Activated CD4-positive, CD25-positive, alpha-beta regulatory T cell treated with anti-CD3 and anti-CD28 coated beads, Interleukin-2, amount 50 U/mL, for 24 hours (primary cell): Measurements from ENCODE around the gene DSTN.

ENCODE experiments used
- ATAC-seq, 2 donors: fragments of 150-1000 bp; cut with Tn5 transposase; one replicate each; pipeline ENCODE4 v1.10.0; 2021; ENCODE audit warnings: mild to moderate bottlenecking in 1 of 2, moderate library complexity in 1 of 2

The DSTN gene

GRCh38 chr20:17555106-17555505 is 14.8 kb upstream of the DSTN start:
- ATAC-seq, result no peak

- ATAC-seq, result no peak
Observed at GRCh38 chr20:17556837-17557674, 12.8 kb upstream of the DSTN start.

- ATAC-seq, result no peak
Observed at GRCh38 chr20:17557675-17558006, 12.2 kb upstream of the DSTN start.

GRCh38 chr20:17558154-17558940 is 11.5 kb upstream of the DSTN start:
- ATAC-seq, result peak; percentile 66 to 75

GRCh38 chr20:17558941-17559304 is 11.0 kb upstream of the DSTN start:
- ATAC-seq, result no peak

- no peak for ATAC-seq
Observed at GRCh38 chr20:17559338-17559737, 10.5 kb upstream of the DSTN start.

GRCh38 chr20:17560344-17561074 is 9.4 kb upstream of the DSTN start:
- ATAC-seq, result peak; percentile 15 to 40

- ATAC-seq, result no peak
Observed at GRCh38 chr20:17562804-17563305, 7.0 kb upstream of the DSTN start.

- ATAC-seq, result no peak
Observed at GRCh38 chr20:17565169-17565845, 4.6 kb upstream of the DSTN start.

GRCh38 chr20:17566345-17566744 is 3.5 kb upstream of the DSTN start:
- ATAC-seq, result no peak

GRCh38 chr20:17568045-17568788 is 1.7 kb upstream of the DSTN start:
- no peak for ATAC-seq

GRCh38 chr20:17568972-17569521 is 828 bp upstream of the DSTN start:
- ATAC-seq, result no peak

GRCh38 chr20:17570347-17571152 is 675 bp downstream of the DSTN start:
- peak; percentile 19 to 25 for ATAC-seq

GRCh38 chr20:17571153-17571527 is 1.3 kb downstream of the DSTN start:
- peak; percentile 29 to 40 for ATAC-seq

- ATAC-seq, result no peak
Observed at GRCh38 chr20:17572034-17572638, 2.3 kb downstream of the DSTN start.

- no peak for ATAC-seq
Observed at GRCh38 chr20:17573463-17573862, 3.6 kb downstream of the DSTN start.

GRCh38 chr20:17576215-17576614 is 6.3 kb downstream of the DSTN start:
- no peak for ATAC-seq

- ATAC-seq, result peak; percentile 51 to 71
Observed at GRCh38 chr20:17579369-17580039, 9.6 kb downstream of the DSTN start.

GRCh38 chr20:17580895-17581294 is 11.0 kb downstream of the DSTN start:
- no peak for ATAC-seq

- no peak for ATAC-seq
Observed at GRCh38 chr20:17583126-17583525, 13.3 kb downstream of the DSTN start.
